ENCODE results near the gene NFE2L2. TPM values are rescaled to one million over a fixed set of nuclear protein-coding genes. Genes with fewer than 3 reads are reported as not detected.
"Not testable (repeated sequence)": the region's sequence is repeated elsewhere in the genome, so short reads cannot be mapped to it uniquely, and the experiment has no call there.

Gene NFE2L2
- total and polyA plus RNA-seq, 2 experiments from 2014 or later: 35.0 to 39.1 TPM

DNA sequence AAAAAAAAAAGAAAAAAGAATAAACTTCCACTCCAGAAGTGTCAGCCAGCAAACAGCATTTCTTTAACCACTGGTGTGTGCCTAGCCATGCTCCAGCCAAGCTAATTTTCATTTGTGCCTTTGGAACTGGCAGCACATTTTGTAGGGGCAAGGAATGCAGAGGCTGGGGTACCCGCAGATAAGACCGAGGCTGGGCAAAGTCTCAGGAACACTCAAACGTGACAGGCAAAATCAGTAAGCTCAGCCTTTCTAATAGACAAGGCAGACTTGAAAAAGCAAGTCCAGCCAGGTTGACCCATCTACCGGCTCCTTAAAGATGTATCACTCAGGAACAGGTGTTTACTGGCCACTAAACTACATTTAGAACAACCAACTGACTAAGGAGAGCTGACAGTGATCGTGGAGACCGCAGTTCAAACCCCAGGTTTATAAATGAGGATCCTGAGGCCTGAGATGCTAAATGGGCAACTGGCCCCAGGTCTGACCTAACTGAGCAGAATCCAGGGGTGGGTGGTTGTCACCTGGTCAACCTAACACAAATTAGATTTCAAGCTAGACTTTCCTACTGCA, 16.7 kb downstream of the NFE2L2 start (continued):
- no peak for TF ChIP-seq REST (IDR thresholded peaks at IDR 0.05; ENCODE audit: unreplicated experiment)

- H3K27me3 Mint-ChIP-seq (ENCODE audit: insufficient read depth, low read depth, poor library complexity); H3F3A ChIP-seq (replicated peaks; ENCODE audit: low read depth); H3K4me3 Mint-ChIP-seq; H3K36me3 Mint-ChIP-seq (ENCODE audit: low read depth); H3K27me3 ChIP-seq (ENCODE audit: insufficient read depth); H3K27ac ChIP-seq (ENCODE audit: low read depth); H3K9me3 Mint-ChIP-seq; H3K36me3 ChIP-seq (ENCODE audit: insufficient read depth); H3K4me3 ChIP-seq; DNase-seq (ENCODE audit: low spot score); H2AFZ ChIP-seq; H3K4me2 ChIP-seq; H3K27ac Mint-ChIP-seq; H3K9me2 ChIP-seq (ENCODE audit: insufficient read depth); ATAC-seq: not testable (repeated sequence)
- Histone ChIP-seq H4K20me1 (replicated peaks; ENCODE audit: insufficient read depth) (peaks cover 41% of the 10 kb centered on the region), H3K79me2 (replicated peaks; ENCODE audit: insufficient read depth) (peaks cover 98% of the 10 kb centered on the region), H3K4me1 (ENCODE audit: insufficient read depth) (peaks cover 34% of the 10 kb centered on the region)
- peaks cover 61% of the 10 kb centered on the region for H3K4me1 Mint-ChIP-seq
These were observed 17.9 kb downstream of the NFE2L2 start for GRCh38 chr2:177246523-177247030.

GRCh38 chr2:177246000-177246399, 18.5 kb downstream of the NFE2L2 start:
- H3K36me3 ChIP-seq (ENCODE audit: insufficient read depth): no peaks in the 10 kb centered on the region
- DNase-seq (ENCODE audit: low spot score) (no peak), ATAC-seq (peak; percentile 24; the same call in 2 of the 3 replicates)
- H3K79me2 ChIP-seq (replicated peaks; ENCODE audit: insufficient read depth): peaks cover 98% of the 10 kb centered on the region
- Mint-ChIP-seq H3K27me3 (ENCODE audit: insufficient read depth, low read depth, poor library complexity) (peaks cover 7% of the 10 kb centered on the region), H3K27ac (peak overlapping the region; percentile 44), H3K36me3 (ENCODE audit: low read depth) (no peaks in the 10 kb centered on the region; the same call in 2 of the 3 replicates), H3K4me1 (peaks cover 61% of the 10 kb centered on the region), H3K9me3 (no peaks in the 10 kb centered on the region), H3K4me3 (no peak overlapping the region)
- H2AFZ ChIP-seq: no peak overlapping the region
- no peaks in the 10 kb centered on the region; the same call in 1 of the 2 replicates for H3K9me2 ChIP-seq (ENCODE audit: insufficient read depth)
- TF ChIP-seq ZNF114 (CRISPR knock-in tag; IDR thresholded peaks at IDR 0.05) (no peak), REST (IDR thresholded peaks at IDR 0.05; ENCODE audit: unreplicated experiment) (no peak)
- H3K4me1 ChIP-seq (ENCODE audit: insufficient read depth): peaks cover 34% of the 10 kb centered on the region
- H3K4me2 ChIP-seq: 0 out of 2 replicates have a peak overlapping the region, but pooled peaks have one; percentile 6
- H3K27ac ChIP-seq (ENCODE audit: low read depth): peak overlapping the region; percentile 40; the same call in 1 of the 2 replicates
- no peaks in the 10 kb centered on the region for H3F3A ChIP-seq (replicated peaks; ENCODE audit: low read depth)
- H3K27me3 ChIP-seq (ENCODE audit: insufficient read depth): no peaks in the 10 kb centered on the region
- no peak overlapping the region for H3K4me3 ChIP-seq
- peaks cover 44% of the 10 kb centered on the region for H4K20me1 ChIP-seq (replicated peaks; ENCODE audit: insufficient read depth)

Data from GM23338 (cell line).